GM19397 (cell line): Measurements from ENCODE around the gene GNB5.
"Not testable (repeated sequence)": the region's sequence is repeated elsewhere in the genome, so short reads cannot be mapped to it uniquely, and the experiment has no call there.

Source experiments
- ATAC-seq: cut with Tn5 transposase; IDR thresholded peaks from one replicate; pipeline ENCODE4 v1.9.1; 2021; ENCODE audit warnings: mild to moderate bottlenecking, moderate library complexity; ENCODE audit not compliant: unreplicated experiment

Gene GNB5

GRCh38 chr15:52171807-52172206 is 19.4 kb downstream of the GNB5 start:
- no peak for ATAC-seq

GRCh38 chr15:52171386-52171785 is 19.8 kb downstream of the GNB5 start:
- no peak for ATAC-seq

GRCh38 chr15:52170199-52170598 is 21.0 kb downstream of the GNB5 start:
- ATAC-seq = not testable (repeated sequence)

- not testable (repeated sequence) for ATAC-seq
These were observed 25.6 kb downstream of the GNB5 start for GRCh38 chr15:52165494-52166131.

- no peak for ATAC-seq
These were observed 26.4 kb downstream of the GNB5 start for GRCh38 chr15:52164631-52165265.

- ATAC-seq = no peak
These were observed 27.6 kb downstream of the GNB5 start for GRCh38 chr15:52163321-52164190.

GRCh38 chr15:52162876-52163275 is 28.3 kb downstream of the GNB5 start:
- no peak for ATAC-seq

- no peak for ATAC-seq
These were observed 28.9 kb downstream of the GNB5 start for GRCh38 chr15:52162260-52162659.

GRCh38 chr15:52161406-52161966 is 29.7 kb downstream of the GNB5 start:
- no peak for ATAC-seq

- no peak for ATAC-seq
These were observed 31.5 kb downstream of the GNB5 start for GRCh38 chr15:52159645-52160044.

- ATAC-seq = no peak
These were observed 33.0 kb downstream of the GNB5 start for GRCh38 chr15:52158084-52158765.

GRCh38 chr15:52155878-52156277 is 35.3 kb downstream of the GNB5 start:
- no peak for ATAC-seq

- no peak for ATAC-seq
These were observed 36.0 kb downstream of the GNB5 start for GRCh38 chr15:52154896-52155865.

- ATAC-seq = no peak
These were observed 37.0 kb downstream of the GNB5 start for GRCh38 chr15:52153900-52154895.

- ATAC-seq = no peak
These were observed 39.8 kb downstream of the GNB5 start for GRCh38 chr15:52151353-52151752.

- no peak for ATAC-seq
These were observed 40.3 kb downstream of the GNB5 start for GRCh38 chr15:52150871-52151270.

GRCh38 chr15:52150043-52150825 is 41.0 kb downstream of the GNB5 start:
- ATAC-seq = no peak

GRCh38 chr15:52148403-52148802 is 42.8 kb downstream of the GNB5 start:
- ATAC-seq = no peak
